ENCODE results near the gene PLK2.

PLK2 gene

DNA sequence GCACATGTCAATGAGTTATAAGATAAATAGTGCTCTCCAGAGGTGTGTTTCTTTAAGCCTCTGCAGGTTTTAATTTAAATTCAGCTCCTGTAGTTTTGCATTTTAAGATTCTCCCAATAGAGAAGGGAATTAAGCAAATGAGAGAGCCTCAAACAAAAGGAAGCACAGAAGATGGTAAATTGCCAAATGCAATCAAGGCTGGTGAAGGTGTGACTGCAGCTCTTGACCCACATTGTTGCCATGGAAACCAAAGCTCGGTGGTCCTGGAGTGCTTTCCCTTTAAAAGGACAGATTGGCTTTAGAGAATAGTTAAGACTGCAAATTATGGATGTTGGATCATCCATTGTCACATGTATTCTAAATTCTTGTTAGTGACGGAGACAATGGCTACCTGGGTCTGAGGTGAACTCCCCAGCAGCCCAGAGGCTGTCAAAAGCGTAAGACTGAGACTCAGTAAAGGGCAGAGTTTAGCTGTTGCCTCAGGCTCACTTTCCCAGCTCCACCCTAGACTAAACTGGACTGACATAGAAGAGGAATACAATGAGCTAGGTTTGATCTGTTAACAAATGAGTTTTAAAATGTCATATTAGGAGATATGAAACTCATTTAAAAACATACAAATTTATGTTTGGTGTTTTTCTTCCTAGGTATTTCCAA is 43.6 kb upstream of the PLK2 start:
- DNase-seq = peak; percentile 35

DNA sequence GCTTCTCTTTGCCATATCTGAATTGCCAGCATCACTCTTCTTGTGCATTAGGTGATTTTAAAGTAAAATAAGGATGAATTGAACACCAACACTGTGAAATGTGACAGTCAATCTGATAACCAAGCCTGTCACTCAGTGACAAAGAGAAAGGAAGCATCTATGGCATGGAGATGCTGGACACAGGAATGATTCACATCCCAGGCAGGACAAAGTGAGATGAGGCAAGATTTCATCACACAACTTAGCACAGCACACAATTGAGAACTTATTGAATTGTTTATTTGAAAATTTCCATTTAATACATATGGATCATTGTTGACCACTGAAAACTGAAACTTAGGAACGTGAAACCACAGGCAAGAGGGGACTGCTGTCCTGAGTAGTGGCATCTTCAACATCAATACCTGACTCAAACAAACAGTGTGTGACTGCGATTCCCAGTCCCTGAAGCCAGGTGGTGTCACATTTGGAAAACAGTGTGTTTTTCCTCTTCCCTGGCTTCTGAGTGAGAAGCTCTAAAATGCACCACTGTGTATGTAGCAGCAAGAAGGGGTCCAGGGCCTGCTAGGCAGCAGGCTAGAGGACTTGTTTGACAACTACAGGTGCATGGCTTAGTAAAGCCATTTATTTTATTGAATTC is 42.0 kb upstream of the PLK2 start:
- no peak overlapping the region for H3K4ac ChIP-seq (ENCODE audit: low read depth, low read length)
- no peak overlapping the region for H3K23ac ChIP-seq (ENCODE audit: low read length)
- no peak overlapping the region for H3K4me2 ChIP-seq (ENCODE audit: low read length)
- H2BK15ac ChIP-seq (replicated peaks; ENCODE audit: low read depth) = no peak overlapping the region
- no peak overlapping the region for H2BK120ac ChIP-seq (ENCODE audit: low read depth, low read length)
- H2BK5ac ChIP-seq (ENCODE audit: low read length) = no peak overlapping the region
- peak; percentile 42 for DNase-seq
- H3K27me3 ChIP-seq (ENCODE audit: insufficient read depth, low read length, poor library complexity) = no peaks in the 10 kb centered on the region
- no peak overlapping the region for H3K9ac ChIP-seq (ENCODE audit: low read length)
- H3K36me3 ChIP-seq (ENCODE audit: control insufficient read depth, insufficient read depth, low read length) = no peaks in the 10 kb centered on the region
- H3K27ac ChIP-seq (ENCODE audit: low read depth, low read length) = no peak overlapping the region
- H2AK5ac ChIP-seq (ENCODE audit: low read length) = no peak overlapping the region
- H3K18ac ChIP-seq (ENCODE audit: low read length) = no peak overlapping the region
- H4K5ac ChIP-seq (ENCODE audit: low read length) = no peak overlapping the region
- no peak overlapping the region for H4K8ac ChIP-seq (ENCODE audit: low read depth, low read length)
- no peaks in the 10 kb centered on the region for H3K79me1 ChIP-seq (ENCODE audit: low read length)
- no peaks in the 10 kb centered on the region for H3K79me2 ChIP-seq (ENCODE audit: control insufficient read depth, insufficient read depth, low read length)
- H3K56ac ChIP-seq (ENCODE audit: low read length) = no peak overlapping the region
- H3K4me3 ChIP-seq (ENCODE audit: low read length) = no peak overlapping the region
- no CpG with 5 or more reads among the region's 2 CpGs for WGBS (ENCODE audit: extremely low coverage, insufficient coverage, low lambda C conversion rate)
- peaks cover 2% of the 10 kb centered on the region for H3K4me1 ChIP-seq (ENCODE audit: control insufficient read depth, low read depth, low read length)

More for the DNA sequence above, 43.6 kb upstream of the PLK2 start:
- Histone ChIP-seq H3K4ac (ENCODE audit: low read depth, low read length) (no peak overlapping the region), H3K18ac (ENCODE audit: low read length) (no peak overlapping the region), H4K8ac (ENCODE audit: low read depth, low read length) (no peak overlapping the region), H3K4me1 (ENCODE audit: control insufficient read depth, low read depth, low read length) (peaks cover 2% of the 10 kb centered on the region), H2BK120ac (ENCODE audit: low read depth, low read length) (no peak overlapping the region), H3K36me3 (ENCODE audit: control insufficient read depth, insufficient read depth, low read length) (no peaks in the 10 kb centered on the region), H3K4me2 (ENCODE audit: low read length) (no peak overlapping the region), H3K79me2 (ENCODE audit: control insufficient read depth, insufficient read depth, low read length) (no peaks in the 10 kb centered on the region), H2BK5ac (ENCODE audit: low read length) (no peak overlapping the region), H3K27ac (ENCODE audit: low read depth, low read length) (no peak overlapping the region), H3K27me3 (ENCODE audit: insufficient read depth, low read length, poor library complexity) (no peaks in the 10 kb centered on the region), H4K5ac (ENCODE audit: low read length) (no peak overlapping the region), H3K23ac (ENCODE audit: low read length) (no peak overlapping the region), H3K9ac (ENCODE audit: low read length) (no peak overlapping the region), H2BK15ac (replicated peaks; ENCODE audit: low read depth) (no peak overlapping the region), H3K56ac (ENCODE audit: low read length) (no peak overlapping the region), H2AK5ac (ENCODE audit: low read length) (no peak overlapping the region), H3K79me1 (ENCODE audit: low read length) (no peaks in the 10 kb centered on the region), H3K4me3 (ENCODE audit: low read length) (no peak overlapping the region)
- WGBS (ENCODE audit: extremely low coverage, insufficient coverage, low lambda C conversion rate) = no CpG with 5 or more reads among the region's 3 CpGs

GRCh38 chr5:58499941-58500340 is 40.1 kb upstream of the PLK2 start:
- no peak overlapping the region for H2BK5ac ChIP-seq (ENCODE audit: low read length)
- H4K8ac ChIP-seq (ENCODE audit: low read depth, low read length) = no peak overlapping the region
- WGBS (ENCODE audit: extremely low coverage, insufficient coverage, low lambda C conversion rate) = no CpG with 5 or more reads among the region's 2 CpGs
- no peak overlapping the region for H2BK120ac ChIP-seq (ENCODE audit: low read depth, low read length)
- no peaks in the 10 kb centered on the region for H3K36me3 ChIP-seq (ENCODE audit: control insufficient read depth, insufficient read depth, low read length)
- no peaks in the 10 kb centered on the region for H3K27me3 ChIP-seq (ENCODE audit: insufficient read depth, low read length, poor library complexity)
- no peak overlapping the region for H3K18ac ChIP-seq (ENCODE audit: low read length)
- H3K27ac ChIP-seq (ENCODE audit: low read depth, low read length) = no peak overlapping the region
- peaks cover 2% of the 10 kb centered on the region for H3K4me1 ChIP-seq (ENCODE audit: control insufficient read depth, low read depth, low read length)
- no peak overlapping the region for H4K5ac ChIP-seq (ENCODE audit: low read length)
- no peak overlapping the region for H2AK5ac ChIP-seq (ENCODE audit: low read length)
- H3K23ac ChIP-seq (ENCODE audit: low read length) = no peak overlapping the region
- H3K79me2 ChIP-seq (ENCODE audit: control insufficient read depth, insufficient read depth, low read length) = no peaks in the 10 kb centered on the region
- H3K56ac ChIP-seq (ENCODE audit: low read length) = no peak overlapping the region
- no peak overlapping the region for H3K4me3 ChIP-seq (ENCODE audit: low read length)
- H3K4ac ChIP-seq (ENCODE audit: low read depth, low read length) = no peak overlapping the region
- H3K9ac ChIP-seq (ENCODE audit: low read length) = no peak overlapping the region
- H2BK15ac ChIP-seq (replicated peaks; ENCODE audit: low read depth) = no peak overlapping the region
- DNase-seq = no peak
- H3K4me2 ChIP-seq (ENCODE audit: low read length) = no peak overlapping the region
- H3K79me1 ChIP-seq (ENCODE audit: low read length) = no peaks in the 10 kb centered on the region

DNA sequence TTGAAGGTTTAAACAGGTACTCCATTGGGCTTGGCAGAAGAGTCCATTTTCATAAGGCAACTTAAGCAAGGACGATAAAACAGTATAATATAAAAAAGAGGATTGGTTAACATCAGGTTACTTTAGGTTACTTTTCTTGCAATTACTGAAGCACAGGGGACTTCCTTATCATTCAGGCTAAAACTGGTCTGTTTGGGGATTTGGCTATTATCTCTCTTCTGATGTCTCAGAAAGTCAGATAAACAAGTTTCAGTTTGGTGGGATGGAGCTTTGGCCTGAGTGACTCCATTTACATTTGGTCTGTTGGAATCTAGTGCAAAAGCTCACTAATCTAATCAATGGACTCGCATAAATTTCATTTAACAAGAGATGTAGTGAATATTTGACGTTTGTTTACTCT is 39.3 kb upstream of the PLK2 start:
- H4K8ac ChIP-seq (ENCODE audit: low read depth, low read length) = no peak overlapping the region
- WGBS (ENCODE audit: extremely low coverage, insufficient coverage, low lambda C conversion rate) = no CpG with 5 or more reads among the region's 3 CpGs
- no peak overlapping the region for H4K5ac ChIP-seq (ENCODE audit: low read length)
- H3K18ac ChIP-seq (ENCODE audit: low read length) = no peak overlapping the region
- H3K36me3 ChIP-seq (ENCODE audit: control insufficient read depth, insufficient read depth, low read length) = no peaks in the 10 kb centered on the region
- H3K79me2 ChIP-seq (ENCODE audit: control insufficient read depth, insufficient read depth, low read length) = no peaks in the 10 kb centered on the region
- no peak overlapping the region for H3K9ac ChIP-seq (ENCODE audit: low read length)
- no peaks in the 10 kb centered on the region for H3K27me3 ChIP-seq (ENCODE audit: insufficient read depth, low read length, poor library complexity)
- no peak overlapping the region for H2BK15ac ChIP-seq (replicated peaks; ENCODE audit: low read depth)
- peaks cover 2% of the 10 kb centered on the region for H3K4me1 ChIP-seq (ENCODE audit: control insufficient read depth, low read depth, low read length)
- H3K23ac ChIP-seq (ENCODE audit: low read length) = no peak overlapping the region
- H3K4ac ChIP-seq (ENCODE audit: low read depth, low read length) = no peak overlapping the region
- H3K4me3 ChIP-seq (ENCODE audit: low read length) = no peak overlapping the region
- H3K56ac ChIP-seq (ENCODE audit: low read length) = no peak overlapping the region
- peak; percentile 74 for DNase-seq
- no peaks in the 10 kb centered on the region for H3K79me1 ChIP-seq (ENCODE audit: low read length)
- no peak overlapping the region for H3K27ac ChIP-seq (ENCODE audit: low read depth, low read length)
- H2BK120ac ChIP-seq (ENCODE audit: low read depth, low read length) = no peak overlapping the region
- no peak overlapping the region for H2AK5ac ChIP-seq (ENCODE audit: low read length)
- H3K4me2 ChIP-seq (ENCODE audit: low read length) = no peak overlapping the region
- no peak overlapping the region for H2BK5ac ChIP-seq (ENCODE audit: low read length)

DNA sequence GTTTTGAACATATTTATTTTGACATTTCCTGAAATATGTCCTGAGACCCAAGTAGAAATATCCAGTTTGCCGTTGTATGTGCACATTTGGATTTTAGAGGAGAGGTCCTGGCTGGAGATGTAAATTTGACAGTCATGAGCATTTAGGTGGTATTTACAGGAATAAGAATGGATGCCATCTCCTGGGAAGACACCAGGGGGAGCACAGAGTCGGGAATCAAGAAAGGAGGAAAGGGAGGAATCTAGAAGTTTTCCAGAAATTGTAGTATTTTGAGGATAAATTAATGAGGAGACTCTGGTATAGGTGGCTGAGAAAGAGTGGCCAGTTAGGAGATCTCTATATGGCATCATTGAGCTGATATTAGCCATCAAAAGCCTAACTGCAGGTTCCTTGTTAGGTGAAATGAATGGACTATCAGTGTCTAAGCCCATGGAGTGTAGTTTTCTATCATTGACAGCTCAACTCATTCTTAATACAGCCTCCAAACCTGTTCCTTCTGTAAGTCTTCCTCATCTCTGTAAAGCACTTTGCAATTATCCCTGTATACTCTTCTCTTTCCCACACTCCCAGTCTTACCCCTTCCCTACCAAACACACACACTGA is 38.6 kb upstream of the PLK2 start:
- DNase-seq = peak; percentile 60
- Histone ChIP-seq H3K9ac (ENCODE audit: low read length) (no peak overlapping the region), H3K27me3 (ENCODE audit: insufficient read depth, low read length, poor library complexity) (no peaks in the 10 kb centered on the region), H3K4me3 (ENCODE audit: low read length) (no peak overlapping the region), H3K36me3 (ENCODE audit: control insufficient read depth, insufficient read depth, low read length) (no peaks in the 10 kb centered on the region), H2AK5ac (ENCODE audit: low read length) (no peak overlapping the region), H3K56ac (ENCODE audit: low read length) (no peak overlapping the region), H2BK5ac (ENCODE audit: low read length) (peak overlapping the region; percentile 31), H3K23ac (ENCODE audit: low read length) (no peak overlapping the region), H3K79me2 (ENCODE audit: control insufficient read depth, insufficient read depth, low read length) (no peaks in the 10 kb centered on the region), H3K4me1 (ENCODE audit: control insufficient read depth, low read depth, low read length) (peaks cover 2% of the 10 kb centered on the region), H3K27ac (ENCODE audit: low read depth, low read length) (no peak overlapping the region), H2BK120ac (ENCODE audit: low read depth, low read length) (no peak overlapping the region), H4K5ac (ENCODE audit: low read length) (no peak overlapping the region), H2BK15ac (replicated peaks; ENCODE audit: low read depth) (no peak overlapping the region), H3K4me2 (ENCODE audit: low read length) (no peak overlapping the region), H3K4ac (ENCODE audit: low read depth, low read length) (no peak overlapping the region), H3K18ac (ENCODE audit: low read length) (no peak overlapping the region), H4K8ac (ENCODE audit: low read depth, low read length) (no peak overlapping the region), H3K79me1 (ENCODE audit: low read length) (no peaks in the 10 kb centered on the region)
- no CpG with 5 or more reads among the region's 2 CpGs for WGBS (ENCODE audit: extremely low coverage, insufficient coverage, low lambda C conversion rate)
